ENCODE results near the gene USP43. TPM values are rescaled to one million over a fixed set of nuclear protein-coding genes. Genes with fewer than 3 reads are reported as not detected.

The USP43 gene
- total RNA-seq, 1 donor from 2014 or later = not detected

- peaks cover 10% of the 10 kb centered on the region for H3K27me3 Mint-ChIP-seq (ENCODE audit: insufficient read depth, low read depth)
- Histone ChIP-seq H3K4me2 (no peak overlapping the region), H3K9ac (no peak overlapping the region), H3K9me3 (ENCODE audit: low read depth) (no peaks in the 10 kb centered on the region), H3K79me2 (ENCODE audit: low read depth) (no peaks in the 10 kb centered on the region), H3K27ac (no peak overlapping the region), H3F3A (ENCODE audit: low read depth) (no peaks in the 10 kb centered on the region), H3K4me3 (no peak overlapping the region), H3K36me3 (no peaks in the 10 kb centered on the region), H3K4me1 (peaks cover 10% of the 10 kb centered on the region), H4K20me1 (ENCODE audit: low read depth) (no peaks in the 10 kb centered on the region), H3K27me3 (no peaks in the 10 kb centered on the region), H2AFZ (replicated peaks) (no peak overlapping the region)
- H3K36me3 Mint-ChIP-seq = peaks cover 5% of the 10 kb centered on the region
- DNase-seq (ENCODE audit: low spot score) = no peak
- TF ChIP-seq EZH2phosphoT487 (IDR thresholded peaks at IDR 0.05) (no peak), CTCF (IDR thresholded peaks at IDR 0.05) (no peak), EZH2 (IDR thresholded peaks at IDR 0.05) (no peak)
- no peak overlapping the region for H3K27ac Mint-ChIP-seq
- no peak overlapping the region for H3K4me3 Mint-ChIP-seq
- H3K4me1 Mint-ChIP-seq = peaks cover 21% of the 10 kb centered on the region
- peaks cover 9% of the 10 kb centered on the region for H3K9me3 Mint-ChIP-seq
These were observed 21.2 kb downstream of the USP43 start for GRCh38 chr17:9666461-9667050.

- TF ChIP-seq CTCF (IDR thresholded peaks at IDR 0.05) (no peak), EZH2phosphoT487 (IDR thresholded peaks at IDR 0.05) (no peak), EZH2 (IDR thresholded peaks at IDR 0.05) (no peak)
- H3K4me3 Mint-ChIP-seq = no peak overlapping the region
- no peak overlapping the region for H3K27ac ChIP-seq
- DNase-seq (ENCODE audit: low spot score) = no peak
- H3K4me3 ChIP-seq = no peak overlapping the region
- peaks cover 9% of the 10 kb centered on the region for H3K9me3 Mint-ChIP-seq
- H3K9ac ChIP-seq = no peak overlapping the region
- H3K36me3 Mint-ChIP-seq = peaks cover 5% of the 10 kb centered on the region
- H3F3A ChIP-seq (ENCODE audit: low read depth) = no peaks in the 10 kb centered on the region
- peaks cover 9% of the 10 kb centered on the region for H3K27me3 Mint-ChIP-seq (ENCODE audit: insufficient read depth, low read depth)
- H3K4me2 ChIP-seq = no peak overlapping the region
- peaks cover 17% of the 10 kb centered on the region for H3K4me1 ChIP-seq
- H3K36me3 ChIP-seq = no peaks in the 10 kb centered on the region
- no peaks in the 10 kb centered on the region for H3K79me2 ChIP-seq (ENCODE audit: low read depth)
- H3K27me3 ChIP-seq = no peaks in the 10 kb centered on the region
- no peaks in the 10 kb centered on the region for H4K20me1 ChIP-seq (ENCODE audit: low read depth)
- H3K4me1 Mint-ChIP-seq = peaks cover 18% of the 10 kb centered on the region
- H3K27ac Mint-ChIP-seq = no peak overlapping the region
- no peaks in the 10 kb centered on the region for H3K9me3 ChIP-seq (ENCODE audit: low read depth)
- H2AFZ ChIP-seq (replicated peaks) = no peak overlapping the region
These were observed 23.2 kb downstream of the USP43 start for GRCh38 chr17:9668517-9668916.

GRCh38 chr17:9669551-9670008 lies 24.3 kb downstream of the USP43 start:
- Histone ChIP-seq H2AFZ (replicated peaks) (no peak overlapping the region), H3K27ac (no peak overlapping the region), H3K4me3 (no peak overlapping the region), H3K4me2 (no peak overlapping the region), H4K20me1 (ENCODE audit: low read depth) (no peaks in the 10 kb centered on the region), H3K27me3 (no peaks in the 10 kb centered on the region), H3K9me3 (ENCODE audit: low read depth) (no peaks in the 10 kb centered on the region), H3K9ac (no peak overlapping the region), H3K36me3 (no peaks in the 10 kb centered on the region), H3K79me2 (ENCODE audit: low read depth) (no peaks in the 10 kb centered on the region), H3F3A (ENCODE audit: low read depth) (no peaks in the 10 kb centered on the region), H3K4me1 (peaks cover 17% of the 10 kb centered on the region)
- peaks cover 1% of the 10 kb centered on the region for H3K36me3 Mint-ChIP-seq
- no peak overlapping the region for H3K4me3 Mint-ChIP-seq
- no peak for TF ChIP-seq EZH2 (IDR thresholded peaks at IDR 0.05)
- TF ChIP-seq EZH2phosphoT487 (IDR thresholded peaks at IDR 0.05) = no peak
- TF ChIP-seq CTCF (IDR thresholded peaks at IDR 0.05) = no peak
- H3K27ac Mint-ChIP-seq = no peak overlapping the region
- no peak for DNase-seq (ENCODE audit: low spot score)
- peaks cover 18% of the 10 kb centered on the region for H3K4me1 Mint-ChIP-seq
- H3K9me3 Mint-ChIP-seq = peaks cover 9% of the 10 kb centered on the region
- peaks cover 4% of the 10 kb centered on the region for H3K27me3 Mint-ChIP-seq (ENCODE audit: insufficient read depth, low read depth)

All from neural progenitor cell (in vitro differentiated cells).